ENCODE measurements around the gene C17orf107.

The C17orf107 gene

GRCh38 chr17:4937553-4937952, 38.2 kb downstream of the C17orf107 start:
- no peak for DNase-seq

- no peak for DNase-seq
These were observed 38.7 kb downstream of the C17orf107 start for GRCh38 chr17:4938069-4938491.

DNA sequence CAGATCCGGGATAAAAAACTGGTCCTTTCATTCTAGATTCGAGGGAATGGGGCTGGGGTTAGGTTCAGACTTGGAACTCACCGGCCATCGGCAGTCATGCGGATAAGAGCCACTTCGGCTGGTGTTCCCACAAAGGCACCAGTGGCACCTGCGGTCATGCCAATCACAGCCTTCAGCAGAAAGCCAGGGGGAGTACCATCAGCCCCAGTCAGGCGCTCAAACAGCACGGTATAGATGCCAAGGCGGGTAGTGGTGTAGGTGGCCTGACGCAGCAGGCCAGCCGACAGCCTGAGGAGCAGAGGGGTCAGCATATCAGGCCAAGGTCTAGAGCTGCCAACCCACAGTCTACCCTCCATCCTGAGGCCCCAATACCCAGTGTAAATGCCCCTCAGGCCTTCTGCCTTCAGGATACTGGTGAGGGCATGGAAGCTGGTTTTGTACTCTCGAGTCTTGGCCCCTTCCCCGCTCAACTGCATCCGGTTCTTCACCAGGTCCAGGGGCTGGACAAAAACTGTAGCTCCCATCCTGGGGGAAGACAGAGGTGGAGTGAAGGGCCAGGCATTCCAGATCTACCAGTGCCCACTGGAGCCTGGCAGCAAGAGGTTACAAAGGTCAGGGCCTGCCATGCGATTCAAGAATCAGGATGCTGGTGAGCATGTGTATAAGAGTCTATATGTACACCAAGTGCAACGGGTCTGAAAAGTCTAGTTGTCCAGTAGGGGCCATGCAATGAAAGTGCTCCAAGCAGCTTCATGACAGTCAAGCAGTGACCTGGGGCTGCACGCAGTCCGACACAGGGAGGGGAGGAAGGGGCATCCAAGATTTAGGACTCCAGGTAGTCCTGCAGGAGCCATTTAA, 39.6 kb downstream of the C17orf107 start:
- peak; percentile 45 for DNase-seq

GRCh38 chr17:4939546-4939795, 40.1 kb downstream of the C17orf107 start:
- no peak for DNase-seq

GRCh38 chr17:4939796-4940554, 40.6 kb downstream of the C17orf107 start, which contains the start of the genes RNF167 and SLC25A11:
TSS of gene RNF167 (plus strand) at chr17:4940268. CDS start at chr17:4940910, 642 bp downstream.
TSS of gene SLC25A11 (minus strand) at chr17:4940046. CDS start at chr17:4939910, 136 bp downstream.
- peak; percentile 100 for DNase-seq

DNA sequence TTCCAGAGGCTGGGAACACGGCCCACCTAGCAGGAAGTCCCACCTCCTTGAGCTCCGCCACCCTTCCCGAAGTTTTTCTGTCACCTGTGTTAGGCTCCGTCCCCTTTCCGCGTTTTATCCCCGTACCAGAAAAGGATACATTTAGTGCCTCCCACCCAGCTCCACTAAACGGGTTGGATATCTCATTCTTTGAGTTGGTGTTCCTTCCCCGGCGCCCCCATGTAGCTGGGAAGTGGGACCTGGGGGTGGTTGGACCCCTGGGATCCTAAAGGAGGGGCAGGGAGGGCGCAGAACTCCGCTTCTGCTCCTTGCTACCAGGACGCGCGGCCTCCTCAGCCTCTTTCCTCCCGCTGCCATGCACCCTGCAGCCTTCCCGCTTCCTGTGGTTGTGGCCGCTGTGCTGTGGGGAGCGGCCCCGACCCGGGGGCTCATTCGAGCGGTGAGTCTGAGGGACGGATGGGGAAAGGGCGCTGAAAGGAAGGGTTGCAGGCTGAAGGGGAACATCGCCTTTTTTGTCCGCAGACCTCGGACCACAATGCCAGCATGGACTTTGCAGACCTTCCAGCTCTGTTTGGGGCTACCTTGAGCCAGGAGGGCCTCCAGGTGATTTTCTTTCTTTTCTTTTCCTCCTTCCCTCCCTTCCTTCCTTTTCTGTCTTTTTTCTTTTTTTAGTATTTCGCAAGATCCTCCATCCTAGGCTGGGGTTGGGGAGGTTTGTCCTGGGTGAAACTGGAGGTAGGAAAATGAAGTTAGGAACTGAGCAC, 41.4 kb downstream of the C17orf107 start:
- DNase-seq: no peak

- DNase-seq: no peak
These were observed 41.9 kb downstream of the C17orf107 start for GRCh38 chr17:4941319-4941610.

DNA sequence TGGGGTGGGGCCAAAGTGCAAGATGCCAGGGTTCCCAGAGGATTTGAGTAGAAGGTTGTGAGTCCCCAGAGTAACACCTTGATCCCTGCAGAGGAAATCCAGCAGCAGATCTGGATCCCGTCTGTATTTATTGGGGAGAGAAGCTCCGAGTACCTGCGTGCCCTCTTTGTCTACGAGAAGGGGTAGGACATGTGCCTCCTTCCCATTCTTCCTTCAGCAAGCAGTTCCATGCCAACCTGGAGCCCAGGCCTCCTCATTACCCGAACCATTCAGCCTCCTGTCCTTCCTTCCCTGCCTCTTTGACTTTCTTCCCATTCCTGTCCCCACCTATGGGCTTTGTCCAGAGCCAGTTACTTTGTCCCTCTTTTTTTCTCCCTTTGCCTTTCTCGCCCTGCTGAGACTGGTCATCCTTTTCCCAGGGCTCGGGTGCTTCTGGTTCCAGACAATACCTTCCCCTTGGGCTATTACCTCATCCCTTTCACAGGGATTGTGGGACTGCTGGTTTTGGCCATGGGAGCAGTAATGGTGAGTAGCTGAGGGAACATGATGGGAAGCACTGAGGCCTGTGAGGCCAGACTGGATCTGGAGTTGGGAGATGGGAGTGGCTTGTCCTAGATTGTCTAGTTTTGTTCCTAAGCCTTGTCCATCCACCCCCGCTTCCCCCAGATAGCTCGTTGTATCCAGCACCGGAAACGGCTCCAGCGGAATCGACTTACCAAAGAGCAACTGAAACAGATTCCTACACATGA, 43.6 kb downstream of the C17orf107 start:
- DNase-seq: no peak

DNA sequence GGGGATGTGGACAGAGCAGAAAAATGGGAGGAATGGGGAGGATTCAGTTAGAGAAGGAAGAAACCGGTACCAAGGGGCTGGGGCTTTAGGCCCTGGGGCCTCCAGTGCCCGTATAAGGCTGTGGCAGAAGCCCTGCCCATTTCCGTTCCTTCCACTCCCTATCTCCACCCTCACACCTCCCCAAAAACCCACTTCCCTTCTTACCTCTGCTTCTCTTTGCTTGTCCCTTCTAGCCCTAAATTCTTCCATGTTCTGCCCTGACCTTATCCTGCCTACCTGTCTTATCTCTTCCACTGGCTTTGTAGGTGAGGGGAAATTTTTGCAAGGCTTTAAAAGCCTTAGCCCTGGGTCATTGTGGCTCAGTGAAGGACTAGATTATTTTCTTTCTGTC, 44.8 kb downstream of the C17orf107 start:
- no peak for DNase-seq

DNA sequence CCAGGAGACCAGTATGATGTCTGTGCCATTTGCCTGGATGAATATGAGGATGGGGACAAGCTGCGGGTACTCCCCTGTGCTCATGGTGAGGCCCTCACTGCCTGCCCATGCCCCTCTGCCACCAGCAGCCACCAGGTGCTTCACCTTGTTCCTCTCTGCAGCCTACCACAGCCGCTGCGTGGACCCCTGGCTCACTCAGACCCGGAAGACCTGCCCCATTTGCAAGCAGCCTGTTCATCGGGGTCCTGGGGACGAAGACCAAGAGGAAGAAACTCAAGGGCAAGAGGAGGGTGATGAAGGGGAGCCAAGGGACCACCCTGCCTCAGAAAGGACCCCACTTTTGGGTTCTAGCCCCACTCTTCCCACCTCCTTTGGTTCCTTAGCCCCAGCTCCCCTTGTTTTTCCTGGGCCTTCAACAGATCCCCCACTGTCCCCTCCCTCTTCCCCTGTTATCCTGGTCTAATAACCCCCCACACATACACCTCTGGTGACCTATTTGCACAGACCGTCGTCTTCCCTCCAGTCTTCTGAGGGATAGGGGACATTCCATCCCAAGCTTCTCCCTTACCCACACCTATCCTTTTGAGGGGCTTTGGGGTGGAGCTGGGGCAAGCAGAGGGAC, 45.3 kb downstream of the C17orf107 start:
- no peak for DNase-seq

DNA sequence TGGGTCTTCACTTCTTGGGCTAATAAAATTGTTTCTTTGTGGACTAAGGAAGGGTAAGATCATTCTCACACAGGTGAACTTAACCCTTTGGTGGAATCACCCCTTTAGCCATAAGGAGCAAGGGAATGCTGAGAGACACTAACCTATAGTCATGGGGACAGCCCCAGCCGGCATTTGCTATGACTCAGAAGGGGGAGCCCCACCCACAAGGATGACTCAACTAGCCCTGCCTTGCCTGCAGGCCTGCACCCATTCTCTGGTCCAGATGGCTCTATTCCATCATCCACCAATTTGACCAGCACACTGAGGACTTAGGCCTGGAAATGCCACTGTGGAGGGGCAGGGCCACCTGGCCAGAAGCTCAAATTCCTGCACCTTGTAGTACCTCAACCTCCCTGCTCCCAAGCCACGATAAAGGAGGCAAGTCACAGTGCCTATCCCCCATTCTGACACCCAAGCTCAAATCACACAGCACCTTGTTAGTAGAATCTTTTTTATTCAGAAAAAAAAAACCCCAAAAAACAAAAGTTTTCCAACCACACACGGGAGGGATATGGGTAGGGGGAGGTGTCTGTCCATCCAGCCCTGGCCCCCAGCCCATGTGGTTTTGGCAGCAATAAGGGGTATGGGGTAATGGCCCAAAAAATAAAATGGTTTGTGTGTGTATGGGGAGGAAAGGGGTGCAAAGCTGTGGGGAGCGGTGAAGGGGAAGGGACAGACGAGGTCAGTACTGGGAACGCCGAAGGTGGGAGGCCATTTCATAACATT, 46.0 kb downstream of the C17orf107 start:
- peak; percentile 97 for DNase-seq

- no peak for DNase-seq
These were observed 46.6 kb downstream of the C17orf107 start for GRCh38 chr17:4945944-4946280.

DNA sequence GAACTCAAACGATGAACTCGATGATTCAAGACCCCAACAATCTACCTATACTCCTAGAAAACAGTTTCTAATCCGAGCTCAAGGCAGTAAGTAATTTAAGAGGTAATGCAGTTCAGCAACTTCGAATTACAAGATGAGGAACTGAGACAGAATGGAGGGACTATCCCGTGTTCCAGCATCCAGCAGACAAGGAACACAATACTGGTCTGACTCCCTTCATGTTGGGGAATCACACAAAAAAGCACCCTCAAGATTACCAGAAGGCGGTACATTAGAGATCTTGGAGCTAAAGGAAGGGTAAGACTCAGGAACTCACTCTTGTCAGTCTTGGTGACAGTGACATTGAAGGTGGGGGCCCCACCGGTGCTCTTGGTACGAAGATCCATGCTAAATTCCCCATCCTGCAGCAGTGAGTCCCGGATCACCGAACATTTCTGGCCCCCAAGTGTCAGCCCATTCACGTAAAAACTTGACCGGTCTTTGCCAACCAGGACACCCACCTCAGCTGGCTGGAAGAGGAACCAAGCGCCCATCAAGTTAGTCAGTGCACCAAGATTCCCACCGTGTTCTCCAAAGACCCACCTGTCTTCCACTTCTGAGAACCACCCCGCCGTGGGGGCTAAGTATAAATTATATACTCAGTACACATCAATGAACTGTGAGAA, 47.1 kb downstream of the C17orf107 start:
- DNase-seq: peak; percentile 45

- no peak for DNase-seq
These were observed 47.7 kb downstream of the C17orf107 start for GRCh38 chr17:4947010-4947410.

DNA sequence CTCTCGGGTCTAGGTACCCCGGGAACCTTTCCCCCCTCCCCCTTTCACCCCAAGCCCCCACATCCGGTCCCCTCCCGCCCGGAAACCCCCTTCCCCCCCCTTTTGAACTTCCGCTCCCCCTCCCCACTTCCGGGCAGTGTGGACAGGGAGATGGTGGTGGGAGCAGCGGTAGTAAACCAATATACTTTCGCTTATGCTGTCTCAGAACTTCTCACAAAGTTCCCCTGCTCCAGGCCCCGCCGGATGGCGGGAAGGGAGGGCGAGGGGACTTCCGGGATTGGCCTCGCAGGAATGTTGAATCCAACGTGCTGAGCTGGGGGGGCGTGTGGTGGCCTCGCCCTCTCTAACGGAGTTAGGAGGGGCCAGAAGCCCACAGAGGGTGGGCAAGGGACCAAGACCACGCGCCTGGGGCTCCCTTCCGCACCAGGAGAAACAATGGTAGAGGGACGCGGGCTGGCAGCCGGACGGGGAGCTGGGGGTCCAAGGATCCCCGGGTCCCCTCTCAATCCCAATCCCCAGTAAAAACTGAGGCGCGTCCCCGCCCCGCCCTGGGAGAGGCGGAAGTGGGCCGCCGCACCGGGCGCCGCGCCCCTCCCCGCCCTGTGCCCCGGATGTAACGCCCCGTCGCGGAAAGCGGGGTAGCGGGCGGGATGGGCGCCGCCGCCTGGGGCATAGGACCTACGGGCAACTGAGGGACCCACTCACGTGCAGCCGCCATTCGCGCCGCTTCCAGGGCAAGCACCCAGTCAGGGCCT, 48.3 kb downstream of the C17orf107 start:
- DNase-seq: peak; percentile 82

- DNase-seq: peak; percentile 95
These were observed 49.0 kb downstream of the C17orf107 start, which contains the start of gene PFN1 for GRCh38 chr17:4948166-4948930. TSS of gene PFN1 (minus strand) at chr17:4948530. CDS start at chr17:4948394, 136 bp downstream.

DNA sequence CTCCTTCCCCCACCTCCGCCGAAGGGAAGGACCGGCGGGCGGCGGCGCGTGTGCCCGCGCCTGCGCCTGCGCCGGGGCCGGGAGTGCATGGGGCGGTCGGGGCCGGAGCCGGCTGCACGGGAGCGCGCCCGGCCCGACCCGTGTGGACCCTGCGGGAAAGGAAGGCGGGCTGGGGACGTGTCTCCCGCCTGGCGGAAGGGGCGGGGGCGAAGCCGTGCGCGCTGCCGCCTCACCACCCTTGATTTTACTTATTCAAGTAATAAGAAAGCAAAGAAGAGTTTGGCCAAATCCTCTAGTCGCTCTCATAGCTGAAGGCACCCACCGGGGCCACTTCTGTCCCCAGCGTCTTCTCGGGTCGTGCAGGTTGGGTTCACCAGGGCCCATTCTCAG, 49.6 kb downstream of the C17orf107 start:
- peak; percentile 95 for DNase-seq

- DNase-seq: peak; percentile 95
These were observed 50.2 kb downstream of the C17orf107 start for GRCh38 chr17:4949321-4950074.
